RPMI7951 (cell line): ENCODE data around the gene ZFYVE9. TPM values are rescaled to one million over a fixed set of nuclear protein-coding genes. Genes with fewer than 3 reads are reported as not detected.
"Not testable (repeated sequence)": the region's sequence is repeated elsewhere in the genome, so short reads cannot be mapped to it uniquely, and the experiment has no call there.

Experiments
- DNase-seq: peaks from one replicate; pipeline ENCODE4 v3.0.0-alpha.2; 2012; ENCODE audit warnings: low read depth
- total RNA-seq: library from RNA; depleted of rRNA; stranded (reverse); fragments of >200 nt; shearing (Covaris generic); gene quantifications from 2 replicates; pipeline ENCODE4 v1.2.3, GENCODE V29; 2014

Gene ZFYVE9
- total RNA-seq, 1 experiment from 2014 or later, result 13.8 TPM

DNA sequence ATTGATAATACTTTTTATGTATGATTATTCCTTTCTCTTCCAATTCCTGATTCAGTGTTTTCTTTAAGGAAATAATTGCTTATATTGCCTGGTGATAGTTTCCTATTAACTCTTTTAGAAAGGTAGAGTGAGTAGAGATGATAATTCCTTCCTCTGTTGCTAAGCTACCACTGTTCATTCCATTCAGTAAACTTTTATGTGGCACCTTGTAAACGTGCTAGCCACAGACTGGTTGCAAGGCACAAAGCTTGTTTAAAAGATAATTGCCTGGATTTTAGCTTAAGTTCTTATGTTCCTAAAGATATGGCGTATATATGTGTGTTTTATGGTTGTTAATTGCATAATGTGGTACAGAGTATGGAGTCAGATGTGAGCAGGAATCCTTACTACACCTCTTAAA lies 3.2 kb downstream of the ZFYVE9 start:
- no peak for DNase-seq

DNA sequence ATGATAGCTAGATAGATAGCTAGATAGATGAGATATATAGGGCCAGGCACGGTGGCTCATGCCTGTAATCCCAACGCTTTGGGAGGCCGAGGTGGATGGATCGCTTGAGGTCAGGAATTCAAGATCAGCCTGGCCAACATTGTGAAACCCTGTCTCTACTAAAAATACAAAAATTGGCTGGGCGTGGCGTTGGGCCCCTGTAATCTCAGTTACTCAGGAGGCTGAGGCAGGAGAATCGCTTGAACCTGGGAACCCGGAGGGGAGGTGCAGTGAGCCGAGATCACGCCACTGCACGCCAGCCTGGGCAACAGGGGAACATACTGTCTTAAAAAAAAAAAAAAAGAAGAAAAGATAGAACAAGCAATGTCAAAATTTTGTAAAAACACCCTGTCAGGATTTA lies 8.6 kb downstream of the ZFYVE9 start:
- DNase-seq, result not testable (repeated sequence)

DNA sequence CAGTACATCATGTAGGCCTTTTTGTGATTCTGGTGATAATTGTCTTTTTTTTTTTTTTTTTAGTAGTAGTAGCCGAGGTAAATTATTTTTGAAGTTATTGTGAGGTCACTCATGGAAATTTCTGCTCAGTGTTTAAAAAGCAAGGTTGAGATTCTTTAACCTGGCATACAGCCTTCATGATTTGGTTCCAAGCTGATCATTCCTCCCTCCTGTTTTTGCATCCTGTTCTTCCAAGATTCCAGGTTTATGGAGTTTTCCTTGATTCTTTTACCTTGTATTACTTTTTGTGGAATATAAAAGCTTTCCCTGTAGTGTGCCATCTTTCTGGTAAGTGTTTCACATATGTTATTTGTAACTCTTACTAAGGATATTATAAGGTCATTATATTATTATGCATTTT lies 9.1 kb downstream of the ZFYVE9 start:
- DNase-seq, result no peak

DNA sequence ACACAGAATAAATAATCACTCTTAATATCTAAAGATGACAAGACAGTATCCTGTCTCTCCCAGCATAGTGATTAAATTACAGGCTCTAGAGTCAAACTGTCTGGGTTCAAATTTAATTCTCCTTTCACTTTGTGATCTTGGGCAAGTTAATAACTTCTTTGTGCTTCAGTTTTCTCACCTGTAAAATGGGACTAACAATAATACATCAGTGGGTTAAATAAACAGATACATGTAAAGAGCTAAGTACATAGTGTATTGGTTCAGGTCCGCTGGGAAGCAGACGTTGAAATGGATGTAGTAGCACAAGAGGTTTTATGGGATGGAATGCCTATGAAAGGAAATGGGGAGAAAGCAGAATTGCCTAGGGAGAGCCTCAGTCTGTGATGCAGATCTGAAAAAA lies 10.7 kb downstream of the ZFYVE9 start:
- no peak for DNase-seq

DNA sequence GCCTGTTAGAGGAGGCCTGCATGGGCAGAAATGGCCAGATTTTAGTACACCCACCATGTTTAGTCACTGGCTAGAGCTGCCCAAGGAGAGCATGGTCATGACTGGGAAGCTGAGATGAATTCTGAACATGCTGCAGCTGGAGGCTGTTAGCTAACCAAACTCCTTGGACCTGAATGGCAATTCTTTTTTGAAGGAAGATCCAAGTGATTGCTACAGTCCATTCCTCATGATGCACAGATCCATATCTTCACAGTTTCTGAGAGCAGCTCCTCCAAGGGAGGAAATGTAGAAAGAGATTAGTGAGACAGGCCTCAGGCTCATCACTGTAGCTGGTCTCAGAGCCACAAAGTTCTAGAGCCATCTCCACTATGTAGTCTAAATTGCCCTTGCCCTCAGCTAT lies 11.1 kb downstream of the ZFYVE9 start:
- no peak for DNase-seq

DNA sequence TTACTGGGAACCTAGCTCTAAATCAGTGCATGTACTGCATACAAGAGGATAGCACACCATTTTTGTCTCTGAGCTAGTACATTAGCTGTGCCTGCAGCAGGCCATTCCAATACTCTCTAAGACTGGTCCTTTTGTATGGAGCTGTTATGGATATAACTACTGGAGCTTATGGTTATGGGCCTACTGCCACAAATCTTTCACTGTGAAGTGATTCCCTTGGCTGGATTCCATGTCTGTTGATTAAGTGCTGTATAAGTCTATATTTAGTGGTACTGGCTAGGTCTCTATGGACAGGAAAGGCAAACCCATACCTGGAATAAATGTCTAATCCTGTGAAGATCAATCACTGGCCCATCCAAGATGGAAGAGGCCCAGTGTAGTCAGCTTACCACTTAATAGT lies 12.0 kb downstream of the ZFYVE9 start:
- no peak for DNase-seq

DNA sequence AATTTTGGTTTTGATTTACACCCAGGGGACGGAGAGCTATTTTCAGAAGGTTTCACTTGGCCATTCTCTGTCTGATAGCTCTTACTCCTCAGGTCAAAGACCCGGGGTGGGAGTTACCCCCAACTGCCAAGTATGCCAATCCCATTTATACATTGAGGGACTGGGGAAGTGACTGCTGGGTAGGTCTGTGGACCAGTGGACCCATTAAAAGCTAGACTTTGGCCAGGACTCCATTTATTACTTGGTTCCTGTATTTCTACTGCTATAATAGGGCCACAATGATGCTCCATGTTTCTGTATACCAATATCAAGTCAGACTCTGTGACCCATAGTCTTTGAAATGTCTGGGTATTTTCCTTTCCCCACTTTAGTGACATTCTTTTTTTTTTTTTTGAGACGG lies 14.6 kb downstream of the ZFYVE9 start:
- DNase-seq, result no peak

DNA sequence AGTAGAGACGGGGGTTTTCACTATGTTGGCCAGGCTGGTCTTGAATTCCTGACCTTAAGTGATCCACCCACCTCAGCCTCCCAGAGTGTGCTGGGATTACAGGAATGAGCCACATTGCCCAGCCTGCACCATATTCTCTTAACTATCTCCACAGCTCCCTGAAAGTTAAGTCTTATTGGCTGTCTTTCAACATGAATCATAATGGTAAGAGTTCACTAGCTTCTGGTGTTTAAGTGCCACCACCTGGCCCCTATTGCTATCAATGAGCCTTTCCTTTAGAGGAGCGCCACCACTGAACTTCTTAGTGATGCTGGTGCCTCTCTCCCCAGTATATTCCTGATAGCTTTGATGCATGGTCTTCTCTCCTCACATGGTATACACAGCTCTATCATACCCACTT lies 15.7 kb downstream of the ZFYVE9 start:
- DNase-seq, result peak; percentile 29

DNA sequence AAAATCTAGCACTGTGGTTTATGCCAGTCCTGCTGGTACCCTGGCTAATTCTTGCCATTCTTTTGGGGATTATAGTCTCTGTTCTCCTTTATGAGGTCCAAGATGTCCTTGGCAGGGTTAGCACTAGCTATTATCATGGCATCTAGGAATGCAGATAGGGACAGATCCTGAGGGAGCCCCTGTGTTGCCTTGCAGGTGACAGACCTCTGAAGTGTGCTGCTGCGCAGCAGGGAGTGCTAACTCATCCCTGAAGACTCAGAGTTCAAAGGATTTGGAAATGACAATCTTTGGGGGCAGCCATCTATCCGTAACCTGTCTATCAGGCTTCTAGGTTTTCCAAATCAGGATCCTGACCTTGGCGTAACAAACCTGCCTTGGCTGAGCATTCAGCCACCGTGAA lies 16.3 kb downstream of the ZFYVE9 start:
- no peak for DNase-seq

DNA sequence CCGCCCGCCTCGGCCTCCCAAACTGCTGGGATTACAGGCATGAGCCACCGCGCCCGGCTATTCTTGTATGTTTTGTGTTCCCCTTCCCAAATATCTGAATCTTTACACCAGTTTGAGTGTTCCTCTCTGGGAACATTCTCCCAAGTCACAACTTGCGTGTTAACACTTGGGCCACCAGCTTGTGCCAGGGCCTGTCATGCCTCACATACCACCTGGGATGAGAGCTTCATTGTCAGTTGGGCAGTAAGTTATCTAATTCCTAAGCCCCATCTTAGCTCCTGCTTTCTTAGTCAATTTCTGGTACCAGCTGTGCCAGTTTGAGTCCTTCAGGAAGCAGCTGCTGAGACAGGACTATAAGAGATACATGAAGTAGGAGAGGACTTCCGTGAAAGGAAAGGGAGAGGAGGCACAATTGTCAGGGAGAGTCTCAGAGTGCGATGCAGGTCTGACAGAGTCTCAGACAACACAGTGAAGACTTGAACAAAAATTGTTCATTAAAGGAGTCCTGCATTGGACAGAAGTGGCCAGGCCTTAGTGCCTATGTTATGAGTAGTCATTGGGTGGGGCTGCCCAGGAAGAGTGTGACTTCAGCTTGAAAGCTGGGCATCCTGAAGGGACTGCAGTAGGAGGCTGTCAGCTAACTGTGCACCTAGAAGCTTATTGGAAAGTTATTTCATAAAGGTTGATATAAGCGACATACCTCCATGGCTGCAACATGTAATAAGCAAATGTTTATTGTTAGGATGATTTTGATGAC lies 17.3 kb downstream of the ZFYVE9 start:
- DNase-seq, result peak; percentile 26

DNA sequence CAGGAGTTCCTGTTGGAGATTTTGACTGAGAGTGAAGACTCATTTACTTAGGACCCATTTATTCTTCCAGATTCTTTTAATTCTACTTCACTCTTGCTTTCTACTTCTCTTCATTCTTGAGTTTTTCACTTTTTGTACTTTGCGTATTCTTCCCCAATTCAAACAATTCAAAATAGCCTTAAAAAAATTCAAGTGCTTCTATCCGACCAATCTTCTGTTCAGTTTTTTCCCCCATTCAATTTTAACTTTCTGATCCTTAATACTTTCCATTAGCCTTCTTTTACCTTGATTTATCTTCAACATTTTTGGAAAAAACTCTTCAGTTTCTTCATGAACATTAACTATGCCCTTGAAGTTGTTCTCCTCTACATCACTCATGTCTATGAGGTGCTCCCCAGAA lies 21.1 kb downstream of the ZFYVE9 start:
- no peak for DNase-seq

DNA sequence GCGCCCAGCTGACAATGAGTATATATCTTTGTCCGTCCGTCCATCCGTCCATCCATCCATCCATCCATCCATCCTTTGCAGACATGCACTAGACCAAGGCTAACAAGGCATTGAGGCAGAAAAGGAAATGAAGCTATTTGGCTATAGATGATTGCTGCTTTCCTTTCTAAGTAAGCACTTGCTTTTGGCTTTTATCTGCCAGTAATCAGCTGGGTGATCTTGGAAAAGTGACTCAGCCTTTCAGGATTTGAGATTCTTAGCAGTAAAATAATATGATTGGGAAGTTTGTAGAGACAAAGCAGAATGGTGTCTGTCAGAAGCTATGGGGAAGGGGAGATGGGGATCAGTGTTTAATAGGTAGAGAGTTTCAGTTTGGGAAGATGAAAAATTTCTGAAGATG lies 22.7 kb downstream of the ZFYVE9 start:
- no peak for DNase-seq

DNA sequence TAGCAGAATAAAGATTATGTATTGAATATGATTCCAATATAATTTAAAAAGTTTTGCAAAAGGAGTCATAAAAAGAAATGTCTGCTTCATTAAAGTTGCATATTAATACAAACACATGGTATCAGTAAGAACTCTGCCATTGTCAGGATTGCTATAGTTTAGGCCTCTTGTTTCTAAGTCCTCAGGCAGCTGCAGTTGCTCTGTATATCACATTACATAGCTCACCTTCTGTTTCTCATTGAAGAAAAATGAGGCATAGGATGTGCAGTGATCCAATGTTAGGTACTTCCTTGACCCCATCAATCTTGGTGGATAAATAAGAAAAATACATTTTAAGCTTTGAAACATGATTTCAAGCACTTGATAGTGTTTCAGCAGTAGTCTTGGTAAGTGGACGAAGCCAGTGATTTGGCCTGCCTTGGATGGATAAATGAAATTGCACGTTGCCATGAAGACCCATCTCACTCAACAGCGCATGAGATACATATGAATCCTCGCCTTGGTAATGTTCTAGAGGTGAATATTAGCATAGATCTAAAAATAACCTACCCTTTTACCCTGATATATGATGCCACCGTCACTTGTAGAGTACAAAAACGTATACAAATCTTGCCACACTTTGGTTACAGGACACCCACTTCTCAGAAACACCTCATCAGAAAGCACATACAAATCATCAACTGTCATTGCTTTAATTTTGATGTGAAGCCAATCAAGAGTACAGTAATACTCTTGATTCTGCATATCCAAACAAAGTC lies 25.3 kb downstream of the ZFYVE9 start:
- DNase-seq, result no peak

DNA sequence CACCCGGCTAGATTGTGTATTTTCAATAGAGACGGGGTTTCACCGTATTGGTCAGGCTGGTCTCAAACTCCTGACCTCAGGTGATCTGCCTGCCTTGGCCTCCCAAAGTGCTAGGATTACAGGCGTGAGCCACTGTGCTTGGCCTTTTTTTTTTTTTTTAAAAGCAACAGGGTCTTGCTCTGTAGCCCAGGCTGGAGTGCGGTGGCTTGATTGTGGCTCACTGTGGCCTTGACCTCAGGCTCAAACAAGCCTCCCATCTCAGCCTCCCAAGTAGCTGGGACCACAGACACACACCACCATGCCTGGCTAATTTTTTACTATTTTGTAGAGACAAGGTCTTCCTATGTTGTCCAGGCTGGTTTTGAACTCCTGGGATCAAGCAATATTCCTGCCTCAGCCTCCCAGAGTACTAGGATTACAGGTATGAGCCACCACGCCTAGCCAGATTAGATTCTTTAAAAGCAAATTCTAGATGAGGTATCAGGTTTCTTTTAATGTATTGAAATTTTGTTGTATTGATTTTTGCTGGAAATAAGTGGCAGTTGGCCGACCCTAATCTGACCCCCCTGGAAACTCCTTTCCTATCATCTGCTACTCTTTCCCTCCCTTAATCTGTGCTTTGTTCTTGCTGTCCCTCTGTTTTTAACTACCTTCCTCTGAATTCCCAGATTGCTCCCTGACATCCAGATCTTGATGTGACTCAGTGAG lies 26.6 kb downstream of the ZFYVE9 start:
- DNase-seq, result no peak

DNA sequence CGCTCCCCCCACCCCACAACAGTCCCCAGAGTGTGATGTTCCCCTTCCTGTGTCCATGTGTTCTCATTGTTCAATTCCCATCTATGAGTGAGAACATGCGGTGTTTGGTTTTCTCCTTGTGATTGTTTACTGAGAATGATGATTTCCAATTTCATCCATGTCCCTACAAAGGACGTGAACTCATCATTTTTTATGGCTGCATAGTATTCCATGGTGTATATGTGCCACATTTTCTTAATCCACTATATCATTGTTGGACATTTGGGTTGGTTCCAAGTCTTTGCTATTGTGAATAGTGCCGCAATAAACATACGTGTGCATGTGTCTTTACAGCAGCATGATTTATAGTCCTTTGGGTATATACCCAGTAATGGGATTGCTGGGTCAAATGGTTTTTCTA lies 29.3 kb downstream of the ZFYVE9 start:
- DNase-seq, result not testable (repeated sequence)

DNA sequence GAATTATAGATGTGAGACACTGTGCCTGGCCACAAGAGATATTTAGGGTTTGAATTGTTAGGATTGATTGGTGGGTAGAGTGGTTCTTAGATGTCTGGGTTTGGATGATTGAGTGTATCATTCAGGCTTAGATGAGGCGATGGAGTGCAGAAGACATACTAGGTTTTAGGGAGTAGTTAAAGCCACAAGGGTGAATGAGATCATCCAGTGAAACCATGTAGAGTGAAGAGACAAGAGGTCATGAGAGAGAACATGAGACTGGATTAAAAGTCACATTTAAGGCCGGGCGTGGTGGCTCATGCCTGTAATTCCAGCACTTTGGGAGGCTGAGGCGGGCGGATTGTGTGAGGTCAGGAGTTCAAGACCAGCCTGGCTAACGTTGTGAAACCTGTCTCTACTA lies 37.2 kb downstream of the ZFYVE9 start:
- DNase-seq, result no peak

DNA sequence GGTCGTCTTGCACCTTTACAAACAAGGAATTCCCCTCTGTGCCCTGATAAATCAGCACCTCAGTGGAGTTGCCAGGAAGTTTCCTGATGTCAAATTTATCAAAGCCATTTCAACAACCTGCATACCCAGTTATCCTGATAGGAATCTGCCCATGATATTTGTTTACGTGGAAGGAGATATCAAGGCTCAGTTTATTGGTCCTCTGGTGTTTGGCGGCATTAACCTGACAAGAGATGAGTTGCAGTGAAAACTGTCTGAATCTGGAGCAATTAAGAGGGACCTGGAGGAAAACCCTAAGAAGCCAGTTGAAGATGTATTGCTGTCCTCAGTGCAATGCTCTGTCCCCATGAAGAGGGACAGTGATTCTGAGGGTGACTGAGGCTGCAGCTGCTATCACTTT lies 38.3 kb downstream of the ZFYVE9 start:
- DNase-seq, result no peak

DNA sequence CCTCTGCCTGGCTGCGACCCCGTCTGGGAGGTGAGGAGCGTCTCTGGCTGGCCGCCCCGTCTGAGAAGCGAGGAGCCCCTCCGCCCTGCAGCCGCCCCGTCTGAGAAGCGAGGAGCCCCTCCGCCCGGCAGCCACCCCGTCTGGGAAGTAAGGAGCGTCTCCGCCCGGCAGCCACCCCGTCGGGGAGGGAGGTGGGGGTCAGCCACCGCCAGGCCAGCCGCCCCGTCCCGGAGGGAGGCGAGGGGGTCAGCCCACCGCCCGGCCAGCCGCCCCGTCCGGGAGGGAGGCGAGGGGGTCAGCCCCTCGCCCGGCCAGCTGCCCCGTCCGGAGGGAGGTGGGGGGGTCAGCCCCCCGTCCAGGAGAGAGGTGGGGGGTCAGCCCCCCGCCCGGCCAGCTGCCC lies 39.9 kb downstream of the ZFYVE9 start:
- not testable (repeated sequence) for DNase-seq

DNA sequence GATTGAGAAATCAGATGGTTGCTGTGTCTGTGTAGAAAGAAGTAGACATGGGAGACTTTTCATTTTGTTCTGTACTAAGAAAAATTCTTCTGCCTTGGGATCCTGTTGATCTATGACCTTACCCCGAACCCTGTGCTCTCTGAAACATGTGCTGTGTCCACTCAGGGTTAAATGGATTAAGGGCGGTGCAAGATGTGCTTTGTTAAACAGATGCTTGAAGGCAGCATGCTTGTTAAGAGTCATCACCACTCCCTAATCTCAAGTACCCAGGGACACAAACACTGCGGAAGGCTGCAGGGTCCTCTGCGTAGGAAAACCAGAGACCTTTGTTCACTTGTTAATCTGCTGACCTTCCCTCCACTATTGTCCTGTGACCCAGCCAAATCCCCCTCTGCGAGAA lies 40.4 kb downstream of the ZFYVE9 start:
- not testable (repeated sequence) for DNase-seq

DNA sequence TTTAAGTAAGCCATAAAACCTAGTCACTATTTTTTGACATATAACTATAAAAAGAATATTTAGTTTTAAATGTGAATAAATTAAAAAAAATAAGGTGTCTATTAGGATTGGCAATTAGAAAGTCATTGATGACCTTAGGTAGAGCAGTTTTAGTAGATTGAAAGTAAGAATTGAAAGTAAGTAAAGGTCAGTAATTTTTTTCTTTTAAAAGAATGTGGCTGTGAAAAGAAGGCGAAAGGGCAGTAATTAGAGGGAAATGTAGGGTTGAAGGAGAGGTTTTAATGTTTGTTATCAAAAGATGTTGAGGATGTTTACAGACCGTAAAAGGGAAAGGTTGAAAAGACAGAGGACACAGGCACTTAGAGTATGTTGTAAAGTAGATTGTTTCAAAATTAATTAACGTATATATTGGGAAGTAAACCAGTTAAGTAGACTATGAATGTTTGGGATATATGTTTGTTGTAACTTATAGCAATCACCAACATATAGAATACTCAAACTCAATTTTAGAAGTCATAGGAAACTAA lies 41.0 kb downstream of the ZFYVE9 start:
- DNase-seq, result no peak

DNA sequence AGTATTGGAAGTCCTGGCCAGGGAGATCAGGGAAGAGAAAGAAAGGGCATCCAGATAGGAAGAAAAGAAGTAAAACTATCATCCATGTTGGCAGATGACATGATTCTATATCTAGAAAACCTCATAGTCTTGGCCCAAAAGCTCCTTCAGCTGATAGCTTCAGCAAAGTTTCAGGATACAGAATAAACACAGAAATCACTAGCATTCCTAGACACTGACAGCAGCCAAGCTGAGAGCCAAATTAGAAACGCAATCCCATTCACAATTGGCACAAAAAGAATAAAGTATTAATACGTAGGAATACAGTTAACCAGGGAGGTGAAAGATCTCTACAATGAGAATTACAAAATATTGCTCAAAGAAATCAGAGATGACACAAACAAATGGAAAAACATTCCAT lies 44.6 kb downstream of the ZFYVE9 start:
- DNase-seq, result no peak

DNA sequence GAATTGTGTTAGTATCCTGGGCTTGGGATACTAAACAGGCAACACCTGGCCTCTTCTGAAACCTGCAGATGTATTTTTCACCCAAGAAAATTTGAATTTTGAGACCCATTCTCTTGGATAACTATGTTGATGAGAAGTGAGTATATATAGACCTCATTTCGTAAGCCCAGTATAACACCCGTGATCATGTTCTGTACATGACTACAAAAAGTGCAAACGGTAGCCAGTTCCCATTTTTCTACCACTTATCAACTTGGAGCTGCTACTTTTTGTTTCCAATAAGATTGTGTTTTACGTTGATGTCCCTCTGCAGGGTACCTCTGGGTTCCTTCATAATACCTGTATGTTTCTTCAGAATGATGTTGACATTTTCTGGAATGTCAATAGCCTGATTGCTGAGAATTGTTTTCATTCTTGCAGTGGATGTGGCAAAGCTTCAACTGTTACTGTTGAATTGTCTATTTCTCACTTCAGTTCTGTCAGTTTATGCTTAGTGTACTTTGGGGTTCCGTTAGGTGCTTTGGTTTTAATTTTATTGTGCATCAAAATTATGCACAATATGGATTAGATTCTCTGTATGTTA lies 48.1 kb downstream of the ZFYVE9 start:
- no peak for DNase-seq
